Measurements from ENCODE around the gene SCN3B. TPM values are rescaled to one million over a fixed set of nuclear protein-coding genes. Genes with fewer than 3 reads are reported as not detected.

Gene SCN3B
- total and polyA plus RNA-seq, 7 donors, result 0.60 to 3.0 (median 2.2) TPM; not detected in 1

DNA sequence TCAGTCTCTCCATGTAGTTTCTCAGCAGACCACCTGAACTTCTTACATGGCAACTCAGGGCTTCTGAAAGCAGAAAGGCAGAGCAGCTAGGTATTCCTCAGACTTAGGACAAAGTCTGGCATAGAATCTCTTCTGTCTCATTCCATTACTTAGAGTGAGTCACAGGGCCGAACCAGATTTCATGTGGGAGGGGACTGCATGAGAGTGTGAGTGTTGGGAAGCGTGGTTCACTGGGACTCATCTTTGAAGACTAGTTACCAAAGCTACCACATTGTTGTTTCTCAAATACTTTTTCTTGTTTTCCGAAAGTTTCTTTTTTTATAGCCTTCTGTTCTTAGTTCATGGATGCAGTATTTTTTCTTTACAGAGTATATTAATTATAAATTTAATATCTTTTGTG, 36.1 kb upstream of the SCN3B start:
- H3K4me1 ChIP-seq, result no peaks in the 10 kb centered on the region
- peaks cover 0 to 5% (median 0%) of the 10 kb centered on the region in 3 donors for H3K27me3 ChIP-seq
- no peak for DNase-seq
- intact Hi-C loops (cut with DNase I), result no loop called here
- 73 to 79% methylated on average over 3 of the region's 3 CpGs for WGBS, 2 donors
- no peak overlapping the region for H3K4me3 ChIP-seq
- no peaks in the 10 kb centered on the region for H3K36me3 ChIP-seq
- no peak overlapping the region for H3K27ac ChIP-seq
- no peaks in the 10 kb centered on the region for H3K9me3 ChIP-seq
- TF ChIP-seq POLR2A (IDR thresholded peaks at IDR 0.05), result no peak

DNA sequence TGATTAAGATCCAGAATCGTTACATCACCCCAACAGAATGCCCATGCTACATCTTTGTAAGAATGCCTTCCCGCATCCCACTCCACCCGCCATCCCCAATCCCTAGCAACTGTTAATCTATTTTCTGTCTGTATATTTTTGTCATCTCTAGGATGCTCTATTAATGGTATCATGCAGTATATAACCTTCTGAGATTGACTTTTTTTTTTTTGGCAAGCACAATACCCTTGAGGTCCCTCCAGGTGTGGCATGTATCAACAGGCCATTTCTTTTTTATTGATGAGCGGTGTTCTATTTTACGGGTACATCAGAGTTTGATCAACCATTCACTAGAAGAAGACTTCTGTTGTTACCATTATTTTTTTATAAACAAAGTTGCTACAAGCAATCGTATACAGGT, 30.2 kb upstream of the SCN3B start:
- no peak for DNase-seq
- H3K36me3 ChIP-seq, result no peaks in the 10 kb centered on the region
- no peaks in the 10 kb centered on the region for H3K4me1 ChIP-seq
- intact Hi-C loops (cut with DNase I), result no loop called here
- 90 to 93% methylated on average over 6 of the region's 6 CpGs for WGBS, 2 donors
- no peaks in the 10 kb centered on the region for H3K9me3 ChIP-seq
- peaks cover 0 to 5% (median 0%) of the 10 kb centered on the region in 3 donors for H3K27me3 ChIP-seq
- H3K4me3 ChIP-seq, result no peak overlapping the region
- TF ChIP-seq POLR2AphosphoS5 (IDR thresholded peaks at IDR 0.05), result no peak
- TF ChIP-seq, protein P1, sequence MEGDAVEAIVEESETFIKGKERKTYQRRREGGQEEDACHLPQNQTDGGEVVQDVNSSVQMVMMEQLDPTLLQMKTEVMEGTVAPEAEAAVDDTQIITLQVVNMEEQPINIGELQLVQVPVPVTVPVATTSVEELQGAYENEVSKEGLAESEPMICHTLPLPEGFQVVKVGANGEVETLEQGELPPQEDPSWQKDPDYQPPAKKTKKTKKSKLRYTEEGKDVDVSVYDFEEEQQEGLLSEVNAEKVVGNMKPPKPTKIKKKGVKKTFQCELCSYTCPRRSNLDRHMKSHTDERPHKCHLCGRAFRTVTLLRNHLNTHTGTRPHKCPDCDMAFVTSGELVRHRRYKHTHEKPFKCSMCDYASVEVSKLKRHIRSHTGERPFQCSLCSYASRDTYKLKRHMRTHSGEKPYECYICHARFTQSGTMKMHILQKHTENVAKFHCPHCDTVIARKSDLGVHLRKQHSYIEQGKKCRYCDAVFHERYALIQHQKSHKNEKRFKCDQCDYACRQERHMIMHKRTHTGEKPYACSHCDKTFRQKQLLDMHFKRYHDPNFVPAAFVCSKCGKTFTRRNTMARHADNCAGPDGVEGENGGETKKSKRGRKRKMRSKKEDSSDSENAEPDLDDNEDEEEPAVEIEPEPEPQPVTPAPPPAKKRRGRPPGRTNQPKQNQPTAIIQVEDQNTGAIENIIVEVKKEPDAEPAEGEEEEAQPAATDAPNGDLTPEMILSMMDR (IDR thresholded peaks at IDR 0.05), result no peak
- TF ChIP-seq EP300 (IDR thresholded peaks at IDR 0.05), result no peak
- TF ChIP-seq POLR2A (IDR thresholded peaks at IDR 0.05), result no peak
- no peak overlapping the region for H3K27ac ChIP-seq

DNA sequence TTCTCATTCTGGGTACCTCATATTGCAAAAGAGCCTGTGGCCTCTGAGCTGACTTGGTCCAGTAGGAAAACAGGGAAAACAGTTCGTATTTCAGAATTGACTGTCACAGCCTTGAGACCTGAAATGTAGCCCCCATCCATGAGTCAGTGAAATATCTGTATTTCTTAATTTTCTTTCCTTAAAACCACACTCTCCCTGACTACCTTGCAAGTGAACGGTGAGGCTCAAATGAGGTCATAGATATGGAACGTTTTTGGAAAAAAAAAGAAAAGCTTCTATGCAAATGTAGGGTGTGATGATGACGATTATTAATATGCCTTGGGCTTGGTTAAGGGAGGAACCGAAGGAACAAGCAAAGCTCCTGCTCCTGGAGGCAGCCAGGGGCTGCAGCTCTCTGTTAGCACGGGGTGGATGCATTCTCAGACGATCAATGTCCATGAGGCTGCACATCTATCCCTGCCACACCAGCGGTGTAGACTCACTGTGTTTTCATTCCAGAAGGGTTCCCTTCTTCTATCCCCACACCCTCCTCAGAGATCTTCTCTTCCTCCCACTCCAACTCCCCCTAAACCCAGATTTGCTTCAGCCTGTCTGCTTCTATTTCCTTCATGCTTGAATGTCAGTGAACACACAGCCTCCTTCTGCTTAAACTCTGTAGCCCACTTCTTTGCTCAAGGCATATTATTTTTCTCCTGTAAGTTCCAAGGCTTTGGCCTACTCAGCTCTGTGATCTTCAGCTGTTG, 29.2 kb upstream of the SCN3B start:
- H3K4me1 ChIP-seq, result no peaks in the 10 kb centered on the region
- no peak overlapping the region for H3K4me3 ChIP-seq
- WGBS, 2 donors, result 52 to 72% methylated on average over 8 of the region's 8 CpGs
- DNase-seq, result no peak
- intact Hi-C loops (cut with DNase I), result no loop called here
- no peak overlapping the region for H3K27ac ChIP-seq
- no peaks in the 10 kb centered on the region for H3K36me3 ChIP-seq
- peaks cover 0 to 2% (median 0%) of the 10 kb centered on the region in 4 donors for H3K9me3 ChIP-seq
- H3K27me3 ChIP-seq, result peaks cover 0 to 5% (median 0%) of the 10 kb centered on the region in 3 donors
- TF ChIP-seq POLR2AphosphoS5 (IDR thresholded peaks at IDR 0.05) (no peak), POLR2A (IDR thresholded peaks at IDR 0.05) (no peak), EP300 (IDR thresholded peaks at IDR 0.05) (no peak)
- TF ChIP-seq, protein P1 (IDR thresholded peaks at IDR 0.05), result no peak

DNA sequence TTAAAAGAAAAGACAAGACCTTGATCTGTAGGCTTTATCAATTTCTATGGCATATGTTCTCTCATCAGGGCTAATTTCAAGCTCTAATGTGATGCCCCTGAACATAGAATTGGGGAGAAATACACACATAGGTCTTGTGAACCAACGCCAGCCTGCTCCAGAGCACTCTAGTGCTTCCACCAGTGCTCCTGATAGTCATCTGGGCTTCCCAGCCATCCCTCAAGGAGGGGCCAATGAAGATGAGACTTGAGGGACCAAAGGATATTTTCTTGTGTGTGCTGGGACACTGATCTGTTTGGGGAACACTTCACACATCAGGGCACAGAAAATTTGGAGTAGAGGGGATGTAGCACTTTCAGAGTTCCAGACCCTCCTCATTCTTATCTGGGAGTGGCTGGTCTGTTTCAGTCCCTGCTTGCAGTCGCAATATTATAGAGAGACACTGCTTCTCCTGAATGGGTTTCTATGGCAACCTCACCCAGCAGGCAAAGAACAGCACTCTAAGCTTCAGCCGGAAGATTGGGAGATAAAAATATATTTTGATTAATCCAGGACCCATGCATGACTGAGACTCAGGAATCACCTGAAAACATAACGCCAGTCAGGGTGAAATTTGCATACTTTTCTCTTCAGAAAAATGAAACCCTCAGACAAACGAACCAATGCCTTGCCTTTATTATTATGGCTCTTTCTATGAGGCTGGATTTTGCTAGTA, 28.4 kb upstream of the SCN3B start:
- Histone ChIP-seq H3K9me3 (peaks cover 0 to 2% (median 0%) of the 10 kb centered on the region in 4 donors), H3K27me3 (peaks cover 0 to 5% (median 0%) of the 10 kb centered on the region in 3 donors), H3K27ac (no peak overlapping the region), H3K4me1 (no peaks in the 10 kb centered on the region), H3K4me3 (no peak overlapping the region), H3K36me3 (no peaks in the 10 kb centered on the region)
- intact Hi-C loops (cut with DNase I), result no loop called here
- no peak for DNase-seq
- WGBS, 2 donors, result 50 to 67% methylated on average over 5 of the region's 5 CpGs
- TF ChIP-seq POLR2AphosphoS5 (IDR thresholded peaks at IDR 0.05) (no peak), POLR2A (IDR thresholded peaks at IDR 0.05) (no peak), EP300 (IDR thresholded peaks at IDR 0.05) (no peak)
- TF ChIP-seq, protein P1 (IDR thresholded peaks at IDR 0.05), result no peak

DNA sequence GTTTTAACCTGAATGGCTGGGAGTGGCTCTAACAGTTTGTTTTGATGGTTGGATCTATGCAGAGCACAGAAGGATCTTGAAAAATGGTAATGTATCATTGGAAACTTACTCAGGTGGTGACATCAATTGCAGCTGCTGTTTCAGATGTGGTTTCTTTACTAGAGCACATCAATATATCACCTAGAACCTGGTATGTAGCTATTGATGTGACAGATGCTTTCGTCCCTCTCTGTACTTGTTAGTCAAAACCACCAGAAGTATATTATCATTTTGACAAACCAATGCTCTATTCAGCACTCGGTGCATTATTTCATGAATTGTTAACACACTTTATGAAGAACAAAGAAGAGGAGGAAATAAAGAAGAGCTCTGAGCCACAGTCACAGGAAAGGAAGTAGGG, 26.6 kb upstream of the SCN3B start:
- Histone ChIP-seq H3K27ac (no peak overlapping the region), H3K9me3 (peaks cover 0 to 2% (median 0%) of the 10 kb centered on the region in 4 donors), H3K4me1 (no peaks in the 10 kb centered on the region), H3K4me3 (no peak overlapping the region), H3K36me3 (no peaks in the 10 kb centered on the region), H3K27me3 (peaks cover 0 to 5% (median 0%) of the 10 kb centered on the region in 3 donors)
- TF ChIP-seq, protein P1 (IDR thresholded peaks at IDR 0.05), result no peak
- no peak for TF ChIP-seq POLR2AphosphoS5 (IDR thresholded peaks at IDR 0.05)
- TF ChIP-seq EP300 (IDR thresholded peaks at IDR 0.05), result no peak
- no peak for TF ChIP-seq POLR2A (IDR thresholded peaks at IDR 0.05)
- intact Hi-C loops (cut with DNase I), result no loop called here
- no peak for DNase-seq
- 70 to 81% methylated on average over 2 of the region's 2 CpGs for WGBS, 2 donors
